Right ventricle myocardium superior (tissue), 1 donor: ENCODE results near the gene PRKX. TPM values are rescaled to one million over a fixed set of nuclear protein-coding genes. Genes with fewer than 3 reads are reported as not detected.
A peak's percentile ranks its signal among the peaks of the same experiment; 100 is the strongest.
"Not testable (repeated sequence)": the region's sequence is repeated elsewhere in the genome, so short reads cannot be mapped to it uniquely, and the experiment has no call there.

ENCODE experiments used
- ATAC-seq: fragments of 200-7000 bp; cut with Tn5 transposase; one replicate; pipeline ENCODE4 v1.9.1; 2020; ENCODE audit warnings: mild to moderate bottlenecking; ENCODE audit not compliant: poor library complexity
- DNase-seq: peaks from one replicate; pipeline ENCODE4 v3.0.0-alpha.2; 2020
- intact Hi-C: fragments of 100-400 bp; cut with DNase I; formaldehyde crosslinking; loops from one replicate; pipeline ENCODE4 v1.11.2; 2022
- total RNA-seq: library from RNA; stranded (reverse); fragmentation: NEBNext Ultra II Directional; extraction: Animal tissue kit (Norgen Biotek cat#: 25700); gene quantifications from one replicate; pipeline ENCODE4 v1.2.1, GENCODE V29; 2021
- donor health status: DM: no; HTN: yes; CAD: no; lungs with severe emphysema.

Gene PRKX
- total RNA-seq, 1 donor from 2014 or later, result 4.8 TPM

DNA sequence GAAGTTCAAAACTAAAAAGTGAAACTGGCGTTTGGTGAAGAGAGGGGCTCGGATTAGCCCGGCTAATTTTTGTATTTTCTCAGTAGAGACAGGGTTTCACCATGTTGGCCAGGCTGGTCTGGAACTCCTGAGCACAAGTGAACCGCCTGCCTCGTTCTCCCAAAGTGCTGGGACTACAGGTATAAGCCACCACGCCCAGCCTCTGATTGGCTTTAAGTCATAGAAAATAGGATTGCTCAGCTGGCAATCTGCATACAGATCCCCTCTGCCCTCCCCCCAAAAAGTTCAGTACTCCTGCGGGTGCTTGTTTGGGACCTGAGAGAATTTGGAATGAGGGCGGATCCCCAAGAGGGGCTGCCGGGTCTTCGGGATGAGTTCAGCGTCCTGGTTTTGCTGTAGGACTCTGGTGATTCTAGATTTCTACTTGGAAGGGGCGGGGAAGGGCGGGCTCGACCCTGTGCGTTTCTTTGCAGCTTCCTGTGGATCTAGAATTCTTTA, 537 bp upstream of the PRKX start:
- ATAC-seq (no peak), DNase-seq (no peak)
- intact Hi-C loops, result no loop called here

GRCh38 chrX:3712870-3713224, 602 bp downstream of the PRKX start:
- ATAC-seq (no peak), DNase-seq (no peak)
- intact Hi-C loops, result no loop called here

DNA sequence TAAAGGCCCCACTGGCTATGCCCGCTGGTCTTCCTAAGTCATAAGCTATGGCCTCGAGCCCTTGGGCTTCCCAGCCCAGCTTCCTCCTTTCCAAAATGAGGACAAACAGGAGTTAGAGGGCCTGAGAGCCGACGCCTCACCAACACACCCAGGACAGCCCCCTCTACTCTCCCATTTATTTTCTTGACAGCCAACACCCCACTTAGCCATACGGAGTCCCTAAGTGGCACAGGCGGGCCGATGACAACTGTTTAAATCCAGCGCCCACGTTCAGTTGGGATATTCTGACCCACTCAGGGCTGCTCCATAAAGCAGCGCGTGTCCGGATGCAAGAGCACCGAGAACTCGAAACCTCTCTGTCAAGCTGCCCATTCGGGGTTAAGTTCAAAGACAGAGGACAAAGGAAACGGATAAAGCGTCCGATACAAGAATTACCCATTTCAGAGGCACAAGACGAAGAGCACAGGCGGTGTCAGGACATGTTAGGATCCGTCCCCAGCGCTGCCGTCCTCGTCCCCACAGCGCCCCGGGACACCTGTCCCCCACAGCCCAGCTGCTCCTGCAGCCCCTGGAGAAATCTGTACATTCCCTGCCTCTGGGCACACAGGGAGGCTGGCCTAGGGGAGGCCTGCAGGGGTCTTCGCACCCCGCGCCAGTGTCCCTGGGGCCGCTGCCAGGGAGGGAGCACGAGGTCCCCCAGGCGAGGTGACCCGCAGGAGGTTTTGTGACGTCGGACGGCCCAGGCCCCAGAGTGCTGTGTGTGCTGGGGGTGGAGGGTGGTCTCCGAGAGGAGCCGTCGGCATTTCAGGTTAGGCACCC, 1.2 kb downstream of the PRKX start:
- ATAC-seq (peak; percentile 40), DNase-seq (no peak)
- intact Hi-C loops, result no loop called here

DNA sequence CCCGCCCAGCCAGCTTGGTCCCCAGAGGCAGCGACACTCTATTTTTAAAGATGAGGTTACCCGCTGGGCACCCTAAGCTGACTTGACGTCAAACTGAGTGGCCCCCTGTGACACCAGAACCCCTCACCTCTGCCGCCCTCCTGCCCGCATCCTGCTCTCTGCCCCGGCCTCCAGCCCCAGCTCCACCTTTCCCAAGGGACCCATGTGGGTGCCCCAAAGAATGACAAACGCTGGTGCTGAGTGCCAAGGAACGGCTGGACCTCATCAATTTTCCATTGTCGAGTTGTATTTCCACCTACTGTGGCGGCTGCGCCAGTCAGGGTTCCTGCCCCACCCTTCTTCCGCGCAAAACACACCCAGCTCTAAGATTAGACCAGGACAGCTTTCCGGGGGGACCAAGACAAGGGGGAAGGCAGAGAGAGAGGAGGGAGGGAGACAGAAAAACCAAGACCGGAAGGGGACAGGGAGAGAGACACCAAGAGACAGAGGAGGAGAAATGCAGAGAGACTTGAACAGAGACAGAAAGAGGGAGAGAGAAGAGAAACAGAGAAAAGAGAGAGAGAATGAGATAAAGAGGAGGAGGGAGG, 2.0 kb downstream of the PRKX start:
- ATAC-seq, result peak; percentile 61
- DNase-seq, result peak; percentile 36
- intact Hi-C loops, result no loop called here

GRCh38 chrX:3707673-3708274, 5.7 kb downstream of the PRKX start:
- ATAC-seq, intact Hi-C loops, DNase-seq: not testable (repeated sequence)

DNA sequence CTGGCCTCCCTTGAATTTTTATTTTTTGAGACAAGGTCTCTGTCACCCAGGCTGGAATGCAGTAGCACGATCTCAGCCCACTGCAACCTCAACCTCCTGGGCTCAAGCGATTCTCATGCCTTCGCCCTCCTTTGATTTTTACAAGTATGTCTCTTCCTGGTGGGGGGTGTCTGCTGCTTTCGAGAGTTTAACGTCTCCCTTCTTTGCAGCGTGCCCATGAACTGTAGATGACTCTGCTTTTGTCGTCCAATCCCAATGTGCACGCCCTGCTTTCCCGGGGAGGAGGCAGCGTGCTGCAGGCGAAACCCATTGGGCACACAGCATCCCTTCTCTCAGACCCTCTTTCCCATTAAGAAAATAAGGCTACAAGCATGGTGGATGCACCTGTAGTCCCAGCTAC, 7.0 kb downstream of the PRKX start:
- no peak for ATAC-seq
- intact Hi-C loops, result no loop called here

GRCh38 chrX:3703251-3703650, 10.2 kb downstream of the PRKX start:
- ATAC-seq, intact Hi-C loops, DNase-seq: not testable (repeated sequence)

More for the DNA sequence above, 7.0 kb downstream of the PRKX start:
- DNase-seq, result no peak

DNA sequence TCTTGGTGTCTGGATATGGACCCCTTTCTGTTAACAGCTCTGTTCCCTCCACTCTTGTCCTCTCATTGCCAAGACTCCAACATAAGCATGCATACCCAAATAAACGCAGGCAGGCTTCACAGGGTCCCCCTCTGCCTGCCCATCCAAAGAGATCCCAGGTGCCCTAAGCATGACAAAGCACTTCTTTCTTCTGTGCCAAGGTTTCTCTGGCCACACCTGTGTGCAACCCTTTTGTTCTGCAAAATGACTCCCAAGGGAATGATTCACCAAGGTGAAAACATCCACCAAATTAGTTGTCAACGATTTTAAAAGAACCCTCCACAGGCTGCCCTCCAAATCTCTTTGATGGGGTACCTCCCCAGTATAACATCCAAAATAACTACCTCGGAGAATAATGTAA, 11.4 kb downstream of the PRKX start:
- DNase-seq, ATAC-seq, intact Hi-C loops: not testable (repeated sequence)

- ATAC-seq, DNase-seq, intact Hi-C loops: not testable (repeated sequence)
Observed at GRCh38 chrX:3701445-3701928, 12.0 kb downstream of the PRKX start.

DNA sequence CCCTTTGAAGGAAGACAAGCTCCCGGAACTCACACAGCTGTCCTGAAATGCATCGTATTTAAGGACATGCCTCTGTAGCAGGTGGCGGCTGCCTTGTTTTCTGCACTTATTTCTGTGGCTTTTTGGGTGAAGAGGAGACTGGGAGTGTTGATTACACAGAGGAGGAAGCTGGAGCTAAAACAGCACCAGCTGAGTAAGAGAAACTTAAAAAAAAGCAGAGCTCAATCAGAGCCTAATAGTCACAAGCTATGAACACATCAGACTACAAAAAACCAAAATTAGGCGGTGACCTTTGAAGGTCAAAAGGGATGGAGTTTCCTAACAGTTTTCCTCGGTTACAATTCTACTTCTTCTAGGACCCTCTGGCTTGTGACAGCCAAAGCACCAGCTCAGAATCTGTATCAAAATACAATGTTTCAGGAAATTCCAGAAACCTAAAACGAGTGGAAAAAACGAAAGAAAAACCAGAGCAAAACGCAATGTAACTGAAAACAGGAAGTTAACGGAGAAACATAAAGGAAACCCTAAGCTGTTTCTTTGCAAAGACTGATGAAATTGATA, 13.5 kb downstream of the PRKX start:
- intact Hi-C loops, result no loop called here
- no peak for DNase-seq
- ATAC-seq, result no peak

DNA sequence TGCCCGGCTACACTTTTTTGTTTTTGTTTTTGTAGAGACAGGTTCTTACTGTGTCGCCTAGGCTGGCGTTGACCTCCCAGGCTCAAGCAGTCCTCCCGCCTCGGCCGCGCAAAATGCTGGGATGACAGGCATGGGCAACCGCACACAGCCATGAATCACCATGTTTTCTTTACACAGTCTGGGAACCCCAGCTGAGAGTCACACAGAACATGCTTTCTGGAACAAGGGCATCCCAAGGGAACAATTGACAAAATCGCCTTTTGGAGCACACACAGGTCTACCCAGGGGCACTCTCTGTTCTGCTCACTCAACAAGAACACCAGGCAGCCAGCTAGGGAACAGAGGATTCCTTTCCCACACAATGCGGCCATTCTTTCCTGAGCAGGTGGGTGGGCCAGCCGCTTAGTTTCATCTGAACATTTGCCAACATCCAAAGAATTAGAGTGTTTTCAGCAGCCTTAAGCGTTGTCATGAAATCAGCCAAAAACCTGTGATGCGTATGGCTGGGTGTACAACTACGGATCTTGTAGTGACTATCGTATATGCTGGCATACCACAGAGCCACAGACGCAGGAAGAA, 15.7 kb downstream of the PRKX start:
- intact Hi-C loops, result no loop called here
- peak; percentile 46 for DNase-seq
- ATAC-seq, result peak; percentile 78

DNA sequence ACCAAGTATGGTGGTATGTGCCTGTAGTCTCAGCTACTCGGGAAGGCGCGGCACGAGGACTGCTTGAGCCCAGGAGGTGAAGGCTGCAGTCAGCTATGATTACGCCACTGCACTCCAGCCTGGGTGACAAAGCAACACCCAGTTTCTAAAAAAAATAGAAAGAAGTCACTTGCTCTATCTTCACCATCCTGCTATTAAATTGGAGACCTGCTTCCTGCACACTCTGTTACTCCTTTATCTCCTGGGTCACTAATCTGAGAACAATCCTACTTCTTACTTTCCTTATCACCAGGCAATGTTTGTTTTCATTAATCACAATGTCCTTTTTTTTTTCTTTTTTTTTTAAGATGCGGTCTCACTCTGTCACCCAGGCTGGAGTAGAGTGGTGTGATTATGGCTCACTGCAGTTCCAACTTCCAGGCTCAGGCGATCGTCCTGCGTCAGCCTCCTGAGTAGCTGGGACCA, 16.2 kb downstream of the PRKX start:
- DNase-seq (no peak), ATAC-seq (no peak)
- intact Hi-C loops, result no loop called here

GRCh38 chrX:3695536-3695935, 17.9 kb downstream of the PRKX start:
- intact Hi-C loops, result no loop called here
- DNase-seq, result no peak
- no peak for ATAC-seq

DNA sequence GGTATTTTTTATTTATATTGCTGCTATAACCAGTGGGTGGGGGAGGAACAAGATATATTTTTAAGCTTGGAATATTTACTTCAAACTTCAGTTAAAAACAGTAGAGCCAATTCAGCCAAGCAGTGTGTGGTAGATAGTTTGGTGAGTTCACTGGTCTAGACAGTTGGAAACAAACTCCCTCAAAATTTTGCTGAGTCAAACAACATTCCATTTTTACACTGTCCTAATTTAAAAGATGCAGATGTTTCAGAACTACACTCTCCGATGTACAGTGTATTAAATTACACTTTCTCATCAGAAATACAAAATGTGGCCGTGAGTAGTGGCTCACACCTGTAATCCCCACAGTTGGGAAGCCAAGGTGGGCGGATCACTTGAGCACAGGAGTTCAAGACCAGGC, 23.3 kb downstream of the PRKX start:
- DNase-seq, result no peak
- ATAC-seq, result no peak
- intact Hi-C loops, result no loop called here

- ATAC-seq, DNase-seq, intact Hi-C loops: not testable (repeated sequence)
Observed at GRCh38 chrX:3683236-3683635, 30.2 kb downstream of the PRKX start.

GRCh38 chrX:3680459-3680858, 33.0 kb downstream of the PRKX start:
- no peak for ATAC-seq
- intact Hi-C loops, result no loop called here
- DNase-seq, result no peak

GRCh38 chrX:3679669-3680068, 33.8 kb downstream of the PRKX start:
- intact Hi-C loops, result no loop called here
- DNase-seq, result no peak
- no peak for ATAC-seq

- ATAC-seq (no peak), DNase-seq (no peak)
- intact Hi-C loops, result no loop called here
Observed at GRCh38 chrX:3678328-3678727, 35.1 kb downstream of the PRKX start.

DNA sequence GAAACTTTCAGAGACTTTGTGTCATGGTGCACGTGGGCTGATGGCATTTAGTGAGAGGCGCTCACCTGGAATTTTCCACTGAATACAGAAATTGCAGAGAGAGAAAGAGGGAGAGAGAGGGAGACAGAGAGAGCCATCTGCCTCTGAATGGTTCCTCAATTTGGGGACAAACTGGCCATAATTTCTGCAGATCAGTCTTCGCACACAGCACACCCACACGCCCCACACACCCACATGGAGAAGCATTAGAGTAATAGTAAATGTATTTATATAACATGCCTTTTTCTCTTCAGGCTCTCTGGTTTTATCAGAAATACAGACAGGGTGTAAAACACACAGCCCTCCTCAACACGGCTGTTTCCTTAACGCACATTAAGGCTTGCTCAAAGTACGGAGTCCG, 38.6 kb downstream of the PRKX start:
- intact Hi-C loops, result no loop called here
- ATAC-seq, result no peak
- DNase-seq, result no peak
